ENCODE data around the gene TAB3. TPM values are rescaled to one million over a fixed set of nuclear protein-coding genes. Genes with fewer than 3 reads are reported as not detected.

Gene TAB3, protein sequence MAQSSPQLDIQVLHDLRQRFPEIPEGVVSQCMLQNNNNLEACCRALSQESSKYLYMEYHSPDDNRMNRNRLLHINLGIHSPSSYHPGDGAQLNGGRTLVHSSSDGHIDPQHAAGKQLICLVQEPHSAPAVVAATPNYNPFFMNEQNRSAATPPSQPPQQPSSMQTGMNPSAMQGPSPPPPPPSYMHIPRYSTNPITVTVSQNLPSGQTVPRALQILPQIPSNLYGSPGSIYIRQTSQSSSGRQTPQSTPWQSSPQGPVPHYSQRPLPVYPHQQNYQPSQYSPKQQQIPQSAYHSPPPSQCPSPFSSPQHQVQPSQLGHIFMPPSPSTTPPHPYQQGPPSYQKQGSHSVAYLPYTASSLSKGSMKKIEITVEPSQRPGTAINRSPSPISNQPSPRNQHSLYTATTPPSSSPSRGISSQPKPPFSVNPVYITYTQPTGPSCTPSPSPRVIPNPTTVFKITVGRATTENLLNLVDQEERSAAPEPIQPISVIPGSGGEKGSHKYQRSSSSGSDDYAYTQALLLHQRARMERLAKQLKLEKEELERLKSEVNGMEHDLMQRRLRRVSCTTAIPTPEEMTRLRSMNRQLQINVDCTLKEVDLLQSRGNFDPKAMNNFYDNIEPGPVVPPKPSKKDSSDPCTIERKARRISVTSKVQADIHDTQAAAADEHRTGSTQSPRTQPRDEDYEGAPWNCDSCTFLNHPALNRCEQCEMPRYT
- total RNA-seq: 10 to 100 TPM; 21.2 to 51.2 (median 39.2) TPM

GRCh38 chrX:30889147-30890140 is at the start of gene TAB3:
Gene TAB3, minus strand, starts transcription at chrX:30889254. Its CDS starts 29,666 bp downstream, at chrX:30859588.
- Histone ChIP-seq H3K9me3 (no peaks in the 10 kb centered on the region), H3K36me3 (no peaks in the 10 kb centered on the region), H3K4me1 (no peaks in the 10 kb centered on the region), H3K4me3 (peak within 1 kb of the TSS; percentile 49 to 75), H3K27me3 (no peaks in the 10 kb centered on the region), H3K27ac (peak within 1 kb of the TSS; percentile 80 to 91)
- TF ChIP-seq, protein P1, sequence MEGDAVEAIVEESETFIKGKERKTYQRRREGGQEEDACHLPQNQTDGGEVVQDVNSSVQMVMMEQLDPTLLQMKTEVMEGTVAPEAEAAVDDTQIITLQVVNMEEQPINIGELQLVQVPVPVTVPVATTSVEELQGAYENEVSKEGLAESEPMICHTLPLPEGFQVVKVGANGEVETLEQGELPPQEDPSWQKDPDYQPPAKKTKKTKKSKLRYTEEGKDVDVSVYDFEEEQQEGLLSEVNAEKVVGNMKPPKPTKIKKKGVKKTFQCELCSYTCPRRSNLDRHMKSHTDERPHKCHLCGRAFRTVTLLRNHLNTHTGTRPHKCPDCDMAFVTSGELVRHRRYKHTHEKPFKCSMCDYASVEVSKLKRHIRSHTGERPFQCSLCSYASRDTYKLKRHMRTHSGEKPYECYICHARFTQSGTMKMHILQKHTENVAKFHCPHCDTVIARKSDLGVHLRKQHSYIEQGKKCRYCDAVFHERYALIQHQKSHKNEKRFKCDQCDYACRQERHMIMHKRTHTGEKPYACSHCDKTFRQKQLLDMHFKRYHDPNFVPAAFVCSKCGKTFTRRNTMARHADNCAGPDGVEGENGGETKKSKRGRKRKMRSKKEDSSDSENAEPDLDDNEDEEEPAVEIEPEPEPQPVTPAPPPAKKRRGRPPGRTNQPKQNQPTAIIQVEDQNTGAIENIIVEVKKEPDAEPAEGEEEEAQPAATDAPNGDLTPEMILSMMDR (IDR thresholded peaks at IDR 0.05): no peak
- TF ChIP-seq POLR2A (IDR thresholded peaks at IDR 0.05): peak; percentile 67 to 72
- intact Hi-C loops (cut with DNase I; ENCODE audit: low total_unique reads): no loop called here
- peak; percentile 94 to 95 for DNase-seq

DNA sequence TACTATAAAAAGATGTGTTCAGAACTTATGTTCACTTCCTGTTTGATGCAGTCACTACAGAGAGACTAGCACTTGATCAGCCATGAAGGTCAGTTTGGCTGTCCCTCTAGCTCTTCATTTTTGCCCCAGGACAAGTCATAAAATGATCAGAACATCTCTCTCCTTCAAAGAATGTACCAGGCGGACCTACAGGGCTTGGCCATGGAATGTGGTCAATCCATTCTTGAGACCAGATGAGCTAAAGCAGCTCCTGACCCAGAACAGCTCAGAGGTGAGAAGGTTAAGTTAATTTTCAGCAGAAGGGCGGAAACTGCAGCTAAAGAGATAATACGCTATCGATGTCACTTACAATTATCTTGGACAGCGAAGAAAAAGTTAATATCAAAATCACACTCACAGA is 49.2 kb upstream of the TAB3 start:
- no peak for DNase-seq
- H3K27ac ChIP-seq: no peak overlapping the region
- H3K4me1 ChIP-seq: no peaks in the 10 kb centered on the region
- no peak overlapping the region for H3K4me3 ChIP-seq
- H3K27me3 ChIP-seq: no peaks in the 10 kb centered on the region
- no peaks in the 10 kb centered on the region for H3K36me3 ChIP-seq
- intact Hi-C loops (cut with DNase I; ENCODE audit: low total_unique reads): no loop called here
- H3K9me3 ChIP-seq: no peaks in the 10 kb centered on the region
- TF ChIP-seq, protein P1 (IDR thresholded peaks at IDR 0.05): no peak
- TF ChIP-seq POLR2A (IDR thresholded peaks at IDR 0.05): no peak

DNA sequence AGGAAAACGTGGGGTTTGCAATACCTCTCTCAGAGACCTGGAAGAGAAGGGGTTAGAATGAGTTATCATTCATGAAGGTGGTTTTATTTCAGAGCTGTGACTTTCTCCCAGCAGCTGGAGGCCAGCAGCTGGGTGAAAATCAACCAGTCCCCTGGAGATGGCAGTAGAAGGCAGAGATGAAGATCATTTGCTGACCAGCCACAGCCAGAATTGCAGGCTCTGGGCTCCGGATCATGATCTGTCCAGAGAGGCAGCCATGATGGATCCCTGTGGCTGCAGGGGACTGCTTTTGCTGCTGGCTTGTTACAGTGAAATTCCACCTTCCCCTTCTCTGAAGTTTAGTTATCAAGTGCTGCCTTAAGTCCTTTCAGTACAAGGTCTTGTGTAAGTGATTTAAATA is 46.9 kb upstream of the TAB3 start:
- H3K9me3 ChIP-seq: no peaks in the 10 kb centered on the region
- TF ChIP-seq POLR2A (IDR thresholded peaks at IDR 0.05): no peak
- TF ChIP-seq, protein P1 (IDR thresholded peaks at IDR 0.05): no peak
- intact Hi-C loops (cut with DNase I; ENCODE audit: low total_unique reads): no loop called here

GRCh38 chrX:30931920-30932319 is 42.9 kb upstream of the TAB3 start:
- Histone ChIP-seq H3K36me3 (no peaks in the 10 kb centered on the region), H3K4me3 (no peak overlapping the region), H3K9me3 (no peaks in the 10 kb centered on the region), H3K4me1 (no peaks in the 10 kb centered on the region), H3K27ac (no peak overlapping the region), H3K27me3 (no peaks in the 10 kb centered on the region)
- no peak for DNase-seq
- TF ChIP-seq POLR2A (IDR thresholded peaks at IDR 0.05): no peak
- TF ChIP-seq, protein P1 (IDR thresholded peaks at IDR 0.05): no peak
- intact Hi-C loops (cut with DNase I; ENCODE audit: low total_unique reads): no loop called here

More for the DNA sequence above, 46.9 kb upstream of the TAB3 start:
- Histone ChIP-seq H3K4me3 (no peak overlapping the region), H3K36me3 (no peaks in the 10 kb centered on the region), H3K27me3 (no peaks in the 10 kb centered on the region), H3K4me1 (no peaks in the 10 kb centered on the region), H3K27ac (no peak overlapping the region)
- DNase-seq: no peak
